ENCODE measurements around the gene DIABLO.
"Not testable (repeated sequence)": the region's sequence is repeated elsewhere in the genome, so short reads cannot be mapped to it uniquely, and the experiment has no call there.

DIABLO gene

GRCh38 chr12:122187466-122187865 is 38.4 kb downstream of the DIABLO start:
- no peak for DNase-seq

- DNase-seq = no peak
Measured at GRCh38 chr12:122185494-122186082, 40.3 kb downstream of the DIABLO start.

- no peak for DNase-seq
Measured at GRCh38 chr12:122185079-122185478, 40.8 kb downstream of the DIABLO start.

- no peak for DNase-seq
Measured at GRCh38 chr12:122184517-122184916, 41.3 kb downstream of the DIABLO start.

GRCh38 chr12:122183588-122183940 is 42.3 kb downstream of the DIABLO start:
- DNase-seq = no peak

- DNase-seq = no peak
Measured at GRCh38 chr12:122182887-122183587, 42.8 kb downstream of the DIABLO start, which contains the start of gene LRRC43. TSS of gene LRRC43 (plus strand) at chr12:122183123. CDS start at chr12:122183145, 22 bp downstream.

GRCh38 chr12:122176473-122176872 is 49.4 kb downstream of the DIABLO start:
- not testable (repeated sequence) for DNase-seq

- no peak for DNase-seq
Measured at GRCh38 chr12:122174155-122174845, 51.6 kb downstream of the DIABLO start, which contains the start of gene IL31. TSS of gene IL31 (minus strand) at chr12:122174221. CDS start at chr12:122174172, 49 bp downstream.

GRCh38 chr12:122172262-122172939 is 53.5 kb downstream of the DIABLO start:
- no peak for DNase-seq

- no peak for DNase-seq
Measured at GRCh38 chr12:122171399-122171798, 54.5 kb downstream of the DIABLO start.

- no peak for DNase-seq
Measured at GRCh38 chr12:122168492-122168891, 57.4 kb downstream of the DIABLO start.

- no peak for DNase-seq
Measured at GRCh38 chr12:122167356-122167925, 58.4 kb downstream of the DIABLO start.

- no peak for DNase-seq
Measured at GRCh38 chr12:122166422-122167349, 59.2 kb downstream of the DIABLO start.

GRCh38 chr12:122162976-122163375 is 62.9 kb downstream of the DIABLO start:
- no peak for DNase-seq

- no peak for DNase-seq
Measured at GRCh38 chr12:122161682-122162081, 64.2 kb downstream of the DIABLO start.

GRCh38 chr12:122160761-122161160 is 65.1 kb downstream of the DIABLO start:
- DNase-seq = no peak

- no peak for DNase-seq
Measured at GRCh38 chr12:122159882-122160281, 66.0 kb downstream of the DIABLO start.

- DNase-seq = no peak
Measured at GRCh38 chr12:122158700-122159285, 67.1 kb downstream of the DIABLO start.
